K562 (cell line): Measurements from ENCODE around the gene ATP9B. TPM values are rescaled to one million over a fixed set of nuclear protein-coding genes. Genes with fewer than 3 reads are reported as not detected.

Experiments
- ADNP ChIP-seq: fragments of 200-800 bp; sonication (Bioruptor generic); IDR thresholded peaks from 2 replicates; pipeline ENCODE4 v1.6.1; 2016; ENCODE audit warnings: missing genetic modification characterization, missing compliant biosample characterization
- CREB1 ChIP-seq, 2 experiments: sonication (generic) in 1 of 2; formaldehyde crosslinking in 1 of 2; IDR thresholded peaks; 2 replicates each; pipeline versions ENCODE4 v1.6.1 to v1.8.0; 2012 to 2022; ENCODE audit warnings: inconsistent platforms in 1 of 2, mild to moderate bottlenecking in 1 of 2, missing genetic modification reagents in 1 of 2, moderate library complexity in 1 of 2
- CTBP1 ChIP-seq: fragments of 450-650 bp; IDR thresholded peaks from 2 replicates; pipeline ENCODE4 v1.6.1; 2016; ENCODE audit warnings: borderline replicate concordance
- EGR1 ChIP-seq: fragments of 450-650 bp; conservative IDR thresholded peaks from 2 replicates; pipeline ENCODE4 v1.6.1; 2017; ENCODE audit warnings: mild to moderate bottlenecking
- ELF4 ChIP-seq: fragments of 450-650 bp; formaldehyde crosslinking; IDR thresholded peaks from 2 replicates; pipeline ENCODE4 v1.4.0; 2022; ENCODE audit warnings: missing genetic modification characterization
- FOXP1 ChIP-seq: sonication (generic); formaldehyde crosslinking; IDR thresholded peaks from 2 replicates; pipeline ENCODE4 v1.8.0; 2022; ENCODE audit warnings: mild to moderate bottlenecking, missing genetic modification reagents
- GMEB1 ChIP-seq: fragments of 250-450 bp; sonication (Bioruptor Pico); IDR thresholded peaks from 2 replicates; pipeline ENCODE4 v1.4.0; 2020; ENCODE audit warnings: mild to moderate bottlenecking
- HDAC1 ChIP-seq, 2 experiments: fragments of 450-650 bp; IDR thresholded peaks; 2 replicates each; pipeline ENCODE4 v1.6.1; 2016 to 2017; ENCODE audit warnings: inconsistent platforms in 1 of 2, mild to moderate bottlenecking in 1 of 2, moderate library complexity in 1 of 2
- MAZ ChIP-seq, 2 experiments: fragments of 450-650 bp in 1 of 2; sonication (generic) in 1 of 2; formaldehyde crosslinking; IDR thresholded peaks in 1 of 2; conservative IDR thresholded peaks in 1 of 2; 2 replicates each; pipeline versions ENCODE4 v1.4.0 to v1.5.0; 2020; ENCODE audit warnings: mild to moderate bottlenecking in 1 of 2, missing genetic modification reagents in 1 of 2
- NR1H2 ChIP-seq: sonication (generic); formaldehyde crosslinking; IDR thresholded peaks from 2 replicates; pipeline ENCODE4 v1.4.0; 2020; ENCODE audit warnings: mild to moderate bottlenecking, missing genetic modification reagents
- NUFIP1 ChIP-seq: fragments of 450-650 bp; IDR thresholded peaks from 2 replicates; pipeline ENCODE4 v1.6.1; 2018; ENCODE audit not compliant: partially characterized antibody
- RAD51 ChIP-seq: fragments of 450-650 bp; IDR thresholded peaks from 2 replicates; pipeline ENCODE4 v1.7.1; 2016; ENCODE audit warnings: low read depth, mild to moderate bottlenecking, borderline replicate concordance
- RBM15 ChIP-seq: fragments of 200-400 bp; formaldehyde crosslinking; IDR thresholded peaks from 2 replicates; pipeline ENCODE4 v1.6.1; 2018; ENCODE audit warnings: mild to moderate bottlenecking, low read length, moderate library complexity; ENCODE audit not compliant: insufficient read depth
- RNF2 ChIP-seq: sonication (generic); IDR thresholded peaks from 2 replicates; pipeline ENCODE4 v1.6.1; 2016
- SIRT6 ChIP-seq: IDR thresholded peaks from one replicate; pipeline ENCODE4 v1.6.1; 2012; ENCODE audit warnings: low read depth, mild to moderate bottlenecking, control low read depth, inconsistent platforms, low read length, moderate library complexity
- SIX5 ChIP-seq, 2 experiments: IDR thresholded peaks; 2 replicates each; pipeline ENCODE4 v1.6.1; 2011; ENCODE audit warnings: low read length in 2 of 2, borderline replicate concordance in 1 of 2, low read depth in 1 of 2, mild to moderate bottlenecking in 1 of 2, moderate library complexity in 1 of 2; ENCODE audit not compliant: insufficient read depth in 1 of 2
- SLC30A9 ChIP-seq: fragments of 250-450 bp; sonication (Bioruptor Pico); IDR thresholded peaks from 2 replicates; pipeline ENCODE4 v1.8.0; 2022; ENCODE audit warnings: mild to moderate bottlenecking, moderate library complexity
- TAF1 ChIP-seq: IDR thresholded peaks from 2 replicates; pipeline ENCODE4 v1.6.1; 2011; ENCODE audit warnings: mild to moderate bottlenecking, low read length, moderate library complexity; ENCODE audit not compliant: insufficient read depth, control insufficient read depth, severe bottlenecking; ENCODE audit errors: extremely low read depth
- TCF7 ChIP-seq: sonication (generic); IDR thresholded peaks from 2 replicates; pipeline ENCODE4 v1.6.1; 2016; ENCODE audit warnings: antibody characterized with exemption, borderline replicate concordance
- TFAP4 ChIP-seq: sonication (generic); formaldehyde crosslinking; IDR thresholded peaks from 2 replicates; pipeline ENCODE4 v1.8.0; 2022; ENCODE audit warnings: missing genetic modification reagents, mild to moderate bottlenecking, moderate library complexity, borderline replicate concordance
- THRAP3 ChIP-seq: fragments of 450-650 bp; IDR thresholded peaks from 2 replicates; pipeline ENCODE4 v1.6.1; 2016; ENCODE audit warnings: mild to moderate bottlenecking, inconsistent platforms, borderline replicate concordance
- USF1 ChIP-seq: sonication (generic); formaldehyde crosslinking; IDR thresholded peaks from 2 replicates; pipeline ENCODE4 v1.9.0; 2022; ENCODE audit warnings: mild to moderate bottlenecking, missing genetic modification reagents
- ZNF133 ChIP-seq: fragments of 250-450 bp; sonication (Bioruptor Pico); IDR thresholded peaks from 2 replicates; pipeline ENCODE4 v1.4.0; 2020; ENCODE audit warnings: mild to moderate bottlenecking
- ZNF511 ChIP-seq: sonication (generic); formaldehyde crosslinking; IDR thresholded peaks from 2 replicates; pipeline ENCODE4 v1.8.0; 2022; ENCODE audit warnings: mild to moderate bottlenecking, missing genetic modification reagents
- ZNF75A ChIP-seq: fragments of 450-650 bp; formaldehyde crosslinking; IDR thresholded peaks from 2 replicates; pipeline ENCODE4 v1.4.0; 2020; ENCODE audit warnings: mild to moderate bottlenecking
- polyA plus RNA-seq, 8 experiments: library from polyadenylated mRNA; depleted of rRNA in 4 of 8; stranded (reverse) in 5 of 8; unstranded in 3 of 8; fragments of >200 nt; fragmentation: Nextera tagmentation in 2 of 8; fragmentation: Illumina TruSeq in 1 of 8; extraction: Ambion mirVana in 2 of 8; extraction: Trizol in 1 of 8; gene quantifications; 2 replicates each; pipeline versions ENCODE4 v1.2.1 to v1.2.3, GENCODE V29; 2011 to 2014; ENCODE audit warnings: inconsistent platforms in 1 of 8, missing spikeins in 1 of 8
- total RNA-seq, 7 experiments: library from RNA; depleted of rRNA in 6 of 7; stranded (reverse); fragments of >200 nt in 6 of 7; fragmentation: Illumina TruSeq in 2 of 7; extraction: Trizol in 2 of 7; gene quantifications; 2 replicates each; pipeline versions ENCODE4 v1.2.1 to v1.2.3, GENCODE V29; 2011 to 2021; ENCODE audit warnings: low replicate concordance in 1 of 7

Gene ATP9B
- total and polyA plus RNA-seq, 9 of the 15 experiments (the other 6 are each of a cell fraction or from before 2014, with no cell fraction given) = 0.66 to 13.2 (median 7.9) TPM

- peak; percentile 77; the same call in 1 of the 2 replicates for TF ChIP-seq TFAP4 (CRISPR knock-in tag)
- TF ChIP-seq MAZ (CRISPR knock-in tag; conservative IDR thresholded peaks at IDR 0.05 in 1 of 2, IDR thresholded peaks at IDR 0.05 in 1 of 2) = peak; percentile 72 to 84
- no peak for TF ChIP-seq ZNF75A
- TF ChIP-seq EGR1 = peak; percentile 86
- TF ChIP-seq THRAP3 = no peak
- TF ChIP-seq SIRT6 = no peak
- TF ChIP-seq TCF7 = no peak
- no peak; the same call in 1 of the 2 replicates for TF ChIP-seq FOXP1 (CRISPR knock-in tag)
- no peak for TF ChIP-seq SLC30A9
- TF ChIP-seq NR1H2 (CRISPR knock-in tag) = no peak
- TF ChIP-seq CTBP1 = peak; percentile 77; the same call in 1 of the 2 replicates
- no peak for TF ChIP-seq HDAC1 (IDR thresholded peaks at IDR 0.05)
- no peak for TF ChIP-seq ZNF511
- TF ChIP-seq ELF4 (CRISPR knock-in tag) = no peak
- TF ChIP-seq TAF1 = peak; percentile 53
- no peak for TF ChIP-seq ADNP (tag)
- TF ChIP-seq ZNF133 (CRISPR knock-in tag) = no peak
- TF ChIP-seq RAD51 = no peak
- TF ChIP-seq SIX5 (IDR thresholded peaks at IDR 0.05; ENCODE audit: borderline replicate concordance in 1 of 2, insufficient read depth in 1 of 2, low read depth in 1 of 2, low read length in 2 of 2) = no peak
- TF ChIP-seq RBM15 = no peak
- no peak for TF ChIP-seq NUFIP1
- TF ChIP-seq RNF2 = no peak
- peak; percentile 81 for TF ChIP-seq USF1 (CRISPR knock-in tag)
- TF ChIP-seq GMEB1 (CRISPR knock-in tag) = peak; percentile 72
- peak; percentile 100 for TF ChIP-seq CREB1 (IDR thresholded peaks at IDR 0.05)
- TF ChIP-seq CREB1 (CRISPR knock-in tag; IDR thresholded peaks at IDR 0.05) = peak; percentile 99
These were observed at the start of gene ATP9B (continued) for GRCh38 chr18:79068937-79069716.
